Astrocyte (in vitro differentiated cells and primary cell): Measurements from ENCODE around the gene PXN. TPM values are rescaled to one million over a fixed set of nuclear protein-coding genes. Genes with fewer than 3 reads are reported as not detected.
"Not testable (repeated sequence)": the region's sequence is repeated elsewhere in the genome, so short reads cannot be mapped to it uniquely, and the experiment has no call there.

Experiments used
- DNase-seq: peaks from one replicate; pipeline ENCODE4 v3.0.0-alpha.2; 2010; ENCODE audit warnings: low read depth
- FAIRE-seq: peaks from 2 replicates; lab custom pipeline; 2011; peaks lifted over from hg19 to GRCh38; lab: Jason Lieb, UNC
- H2AFZ ChIP-seq: 2 replicates; pipeline ENCODE4 v1.6.0; 2012; ENCODE audit warnings: low read depth, low read length, inconsistent platforms
- H3K27ac ChIP-seq: 2 replicates; pipeline ENCODE4 v1.5.1; 2011; ENCODE audit warnings: low read depth, low read length, inconsistent platforms
- H3K27me3 ChIP-seq: 2 replicates; pipeline ENCODE4 v1.6.0; 2011; ENCODE audit warnings: low read length, inconsistent platforms; ENCODE audit not compliant: insufficient read depth
- H3K36me3 ChIP-seq: 2 replicates; pipeline ENCODE4 v1.5.1; 2011; ENCODE audit warnings: low read length, inconsistent platforms; ENCODE audit not compliant: insufficient read depth
- H3K4me1 ChIP-seq: 2 replicates; pipeline ENCODE4 v1.5.1; 2011; ENCODE audit warnings: low read length, inconsistent platforms; ENCODE audit not compliant: insufficient read depth
- H3K4me2 ChIP-seq: 2 replicates; pipeline ENCODE4 v1.6.0; 2012; ENCODE audit warnings: low read length, inconsistent platforms
- H3K4me3 ChIP-seq: 2 replicates; pipeline ENCODE4 v1.5.1; 2011; ENCODE audit warnings: low read depth, mild to moderate bottlenecking, low read length, inconsistent platforms; ENCODE audit not compliant: insufficient read depth
- H3K79me2 ChIP-seq: 2 replicates; pipeline ENCODE4 v1.6.0; 2012; ENCODE audit warnings: mild to moderate bottlenecking, low read length, inconsistent platforms; ENCODE audit not compliant: insufficient read depth
- H3K9ac ChIP-seq: 2 replicates; pipeline ENCODE4 v1.6.0; 2012; ENCODE audit warnings: mild to moderate bottlenecking, low read length, inconsistent platforms
- H3K9me3 ChIP-seq: 2 replicates; pipeline ENCODE4 v1.5.1; 2012; ENCODE audit warnings: low read depth, mild to moderate bottlenecking, low read length, inconsistent platforms; ENCODE audit not compliant: insufficient read depth
- H4K20me1 ChIP-seq: 2 replicates; pipeline ENCODE4 v1.6.0; 2012; ENCODE audit warnings: low read length, inconsistent platforms; ENCODE audit not compliant: insufficient read depth
- H3K27ac Mint-ChIP-seq: one replicate; pipeline ENCODE4 v1.8.0; 2021; ENCODE audit warnings: mild to moderate bottlenecking, mixed read lengths; ENCODE audit not compliant: unreplicated experiment
- H3K27me3 Mint-ChIP-seq: one replicate; pipeline ENCODE4 v1.8.0; 2021; ENCODE audit warnings: low read depth, mixed read lengths; ENCODE audit not compliant: unreplicated experiment
- H3K36me3 Mint-ChIP-seq: one replicate; pipeline ENCODE4 v1.8.0; 2021; ENCODE audit warnings: low read depth, mixed read lengths; ENCODE audit not compliant: unreplicated experiment
- H3K4me1 Mint-ChIP-seq: one replicate; pipeline ENCODE4 v1.8.0; 2021; ENCODE audit warnings: low read depth, mixed read lengths; ENCODE audit not compliant: unreplicated experiment
- H3K4me3 Mint-ChIP-seq: one replicate; pipeline ENCODE4 v1.8.0; 2021; ENCODE audit warnings: mild to moderate bottlenecking, moderate library complexity, mixed read lengths; ENCODE audit not compliant: unreplicated experiment
- H3K9me3 Mint-ChIP-seq: one replicate; pipeline ENCODE4 v1.8.0; 2021; ENCODE audit warnings: mild to moderate bottlenecking, mixed read lengths; ENCODE audit not compliant: unreplicated experiment
- EZH2 ChIP-seq: IDR thresholded peaks from 2 replicates; pipeline ENCODE4 v1.6.1; 2012; ENCODE audit warnings: mild to moderate bottlenecking, low read length, inconsistent platforms; ENCODE audit not compliant: insufficient read depth
- total RNA-seq: library from RNA; stranded (reverse); gene quantifications from 2 replicates; pipeline ENCODE4 v1.2.1, GENCODE V29; 2021
- TF ChIP-seq, protein P1 (sequence below): IDR thresholded peaks from 2 replicates; pipeline ENCODE4 v1.5.1; 2011; ENCODE audit warnings: low read depth, mild to moderate bottlenecking, inconsistent platforms, low read length, moderate library complexity; ENCODE audit not compliant: insufficient read depth

The PXN gene
- total RNA-seq, 1 donor from 2014 or later, result 151 TPM

DNA sequence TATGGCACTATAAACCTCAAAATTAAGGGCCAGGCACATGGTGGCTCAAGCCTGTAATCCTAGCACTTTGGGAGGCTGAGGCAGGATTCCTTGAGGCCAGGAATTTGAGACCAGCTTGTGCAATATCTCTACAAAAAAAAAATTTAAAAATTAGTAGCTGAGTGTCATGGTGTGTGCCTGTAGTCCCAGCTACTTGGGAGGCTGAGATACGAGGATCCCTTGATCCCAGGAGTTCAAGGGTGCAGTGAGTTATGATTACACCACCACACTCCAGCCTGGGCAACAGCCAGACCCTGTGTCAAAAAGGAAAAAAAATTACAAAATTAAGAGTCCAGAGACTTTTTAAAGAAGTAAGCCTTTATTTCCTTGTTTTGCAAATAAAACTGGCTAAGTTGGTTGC, 69.2 kb downstream of the PXN start:
- H3K27ac Mint-ChIP-seq, result no peak overlapping the region
- H3K4me1 Mint-ChIP-seq, result peaks cover 41% of the 10 kb centered on the region
- H3K27me3 Mint-ChIP-seq, result no peaks in the 10 kb centered on the region
- TF ChIP-seq, protein P1, sequence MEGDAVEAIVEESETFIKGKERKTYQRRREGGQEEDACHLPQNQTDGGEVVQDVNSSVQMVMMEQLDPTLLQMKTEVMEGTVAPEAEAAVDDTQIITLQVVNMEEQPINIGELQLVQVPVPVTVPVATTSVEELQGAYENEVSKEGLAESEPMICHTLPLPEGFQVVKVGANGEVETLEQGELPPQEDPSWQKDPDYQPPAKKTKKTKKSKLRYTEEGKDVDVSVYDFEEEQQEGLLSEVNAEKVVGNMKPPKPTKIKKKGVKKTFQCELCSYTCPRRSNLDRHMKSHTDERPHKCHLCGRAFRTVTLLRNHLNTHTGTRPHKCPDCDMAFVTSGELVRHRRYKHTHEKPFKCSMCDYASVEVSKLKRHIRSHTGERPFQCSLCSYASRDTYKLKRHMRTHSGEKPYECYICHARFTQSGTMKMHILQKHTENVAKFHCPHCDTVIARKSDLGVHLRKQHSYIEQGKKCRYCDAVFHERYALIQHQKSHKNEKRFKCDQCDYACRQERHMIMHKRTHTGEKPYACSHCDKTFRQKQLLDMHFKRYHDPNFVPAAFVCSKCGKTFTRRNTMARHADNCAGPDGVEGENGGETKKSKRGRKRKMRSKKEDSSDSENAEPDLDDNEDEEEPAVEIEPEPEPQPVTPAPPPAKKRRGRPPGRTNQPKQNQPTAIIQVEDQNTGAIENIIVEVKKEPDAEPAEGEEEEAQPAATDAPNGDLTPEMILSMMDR, result no peak
- no peak for TF ChIP-seq EZH2
- Histone ChIP-seq H3K9me3 (no peaks in the 10 kb centered on the region), H3K9ac (no peak overlapping the region), H3K36me3 (peaks cover 40% of the 10 kb centered on the region), H3K4me2 (peak overlapping the region; percentile 94), H3K4me3 (no peak overlapping the region), H3K4me1 (peaks cover 34% of the 10 kb centered on the region), H3K27ac (no peak overlapping the region), H2AFZ (no peak overlapping the region), H4K20me1 (peaks cover 53% of the 10 kb centered on the region), H3K79me2 (peaks cover 85% of the 10 kb centered on the region), H3K27me3 (no peaks in the 10 kb centered on the region)
- no peaks in the 10 kb centered on the region for H3K9me3 Mint-ChIP-seq
- DNase-seq (no peak), FAIRE-seq (no peak)
- peaks cover 13% of the 10 kb centered on the region for H3K36me3 Mint-ChIP-seq
- no peak overlapping the region for H3K4me3 Mint-ChIP-seq

- H3K9ac ChIP-seq, result peak within 1 kb of the TSS; percentile 85
- no peaks in the 10 kb centered on the region for H3K27me3 Mint-ChIP-seq
- H3K4me3 Mint-ChIP-seq, result peak within 1 kb of the TSS; percentile 89
- DNase-seq (peak; percentile 79), FAIRE-seq (no peak)
- no peaks in the 10 kb centered on the region for H3K27me3 ChIP-seq
- H3K27ac ChIP-seq, result peak within 1 kb of the TSS; percentile 86
- peak within 1 kb of the TSS; percentile 78 for H3K4me3 ChIP-seq
- H3K79me2 ChIP-seq, result peaks cover 89% of the 10 kb centered on the region
- no peak for TF ChIP-seq EZH2
- TF ChIP-seq, protein P1, result no peak
- peak within 1 kb of the TSS; percentile 96 for H3K27ac Mint-ChIP-seq
- H3K9me3 ChIP-seq, result no peaks in the 10 kb centered on the region
- H3K4me1 ChIP-seq, result peaks cover 32% of the 10 kb centered on the region
- H4K20me1 ChIP-seq, result peaks cover 57% of the 10 kb centered on the region
- H3K36me3 ChIP-seq, result peaks cover 50% of the 10 kb centered on the region
- H3K4me1 Mint-ChIP-seq, result peaks cover 41% of the 10 kb centered on the region
- peak within 1 kb of the TSS; percentile 94 for H3K4me2 ChIP-seq
- peaks cover 9% of the 10 kb centered on the region for H3K36me3 Mint-ChIP-seq
- H2AFZ ChIP-seq, result peak within 1 kb of the TSS; percentile 50
- no peaks in the 10 kb centered on the region for H3K9me3 Mint-ChIP-seq
These were observed 70.8 kb downstream of the PXN start, which contains the start of gene GCN1 for GRCh38 chr12:120194534-120195395. GCN1 (minus strand) TSS chr12:120194715; CDS start chr12:120194697, 18 bp downstream.

- Histone ChIP-seq H3K27ac (peak overlapping the region; percentile 86), H3K36me3 (peaks cover 45% of the 10 kb centered on the region), H3K9me3 (no peaks in the 10 kb centered on the region), H3K79me2 (peaks cover 87% of the 10 kb centered on the region), H2AFZ (peak overlapping the region; percentile 50), H3K4me2 (peak overlapping the region; percentile 94), H4K20me1 (peaks cover 51% of the 10 kb centered on the region), H3K9ac (peak overlapping the region; percentile 85), H3K4me3 (peak overlapping the region; percentile 78), H3K4me1 (peaks cover 26% of the 10 kb centered on the region), H3K27me3 (no peaks in the 10 kb centered on the region)
- Mint-ChIP-seq H3K4me1 (peaks cover 37% of the 10 kb centered on the region), H3K27ac (peak overlapping the region; percentile 77), H3K4me3 (peak overlapping the region; percentile 89), H3K9me3 (no peaks in the 10 kb centered on the region), H3K36me3 (peaks cover 8% of the 10 kb centered on the region), H3K27me3 (no peaks in the 10 kb centered on the region)
- DNase-seq, result no peak
- TF ChIP-seq EZH2, result no peak
- no peak for FAIRE-seq
These were observed 71.3 kb downstream of the PXN start for GRCh38 chr12:120194226-120194533.

DNA sequence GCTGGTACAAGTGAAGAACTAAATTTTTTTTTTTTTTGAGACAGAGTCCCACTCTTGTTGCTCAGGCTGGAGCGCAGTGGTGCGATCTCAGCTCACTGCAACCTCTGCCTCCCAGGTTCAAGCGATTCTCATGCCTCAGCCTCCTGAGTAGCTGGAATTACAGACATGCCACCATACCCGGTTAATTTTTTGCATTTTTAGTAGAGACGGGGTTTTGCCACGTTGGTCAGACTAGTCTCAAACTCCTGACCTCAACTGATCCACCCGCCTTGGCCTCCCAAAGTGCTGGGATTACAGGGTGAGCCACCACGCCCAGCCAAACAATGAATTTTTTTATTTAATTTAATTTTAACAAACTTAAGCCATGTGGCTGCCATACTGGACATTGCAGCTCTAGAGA, 72.2 kb downstream of the PXN start:
- Histone ChIP-seq H3K4me3 (peak overlapping the region; percentile 78), H4K20me1 (peaks cover 43% of the 10 kb centered on the region), H3K9ac (peak overlapping the region; percentile 85), H3K4me2 (peak overlapping the region; percentile 94), H3K79me2 (peaks cover 85% of the 10 kb centered on the region), H3K36me3 (peaks cover 39% of the 10 kb centered on the region), H3K4me1 (peaks cover 18% of the 10 kb centered on the region)
- not testable (repeated sequence) for H3K36me3 Mint-ChIP-seq, H3K9me3 ChIP-seq, H3K27me3 ChIP-seq, H3K9me3 Mint-ChIP-seq, H3K27ac ChIP-seq, FAIRE-seq, H2AFZ ChIP-seq, DNase-seq, H3K27me3 Mint-ChIP-seq
- H3K4me3 Mint-ChIP-seq, result peak overlapping the region; percentile 89
- H3K27ac Mint-ChIP-seq, result peak overlapping the region; percentile 77
- H3K4me1 Mint-ChIP-seq, result peaks cover 28% of the 10 kb centered on the region
